GM21390 (cell line): Measurements from ENCODE around the gene RNLS.

Source experiments
- ATAC-seq: cut with Tn5 transposase; IDR thresholded peaks from one replicate; pipeline ENCODE4 v1.9.1; 2021; ENCODE audit not compliant: unreplicated experiment

The RNLS gene

DNA sequence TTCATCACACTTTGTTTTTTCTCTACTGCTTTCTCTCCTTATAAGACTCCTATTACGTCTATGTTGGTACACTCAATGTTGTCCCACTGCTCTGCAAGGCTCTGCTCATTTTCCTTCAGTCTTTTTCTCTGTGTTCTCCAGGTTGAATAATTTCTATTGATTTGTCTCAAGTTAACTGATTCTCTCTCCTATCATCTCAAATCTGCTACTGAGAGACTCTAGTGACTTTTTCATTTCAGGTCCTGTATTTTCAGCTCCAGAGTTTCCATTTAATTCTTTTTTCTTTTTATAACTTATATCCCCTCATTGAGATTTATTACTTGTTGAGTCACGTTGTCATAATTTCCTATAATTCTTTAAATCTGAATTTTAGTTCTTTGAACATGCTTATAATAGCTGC is 100.9 kb downstream of the RNLS start:
- no peak for ATAC-seq

DNA sequence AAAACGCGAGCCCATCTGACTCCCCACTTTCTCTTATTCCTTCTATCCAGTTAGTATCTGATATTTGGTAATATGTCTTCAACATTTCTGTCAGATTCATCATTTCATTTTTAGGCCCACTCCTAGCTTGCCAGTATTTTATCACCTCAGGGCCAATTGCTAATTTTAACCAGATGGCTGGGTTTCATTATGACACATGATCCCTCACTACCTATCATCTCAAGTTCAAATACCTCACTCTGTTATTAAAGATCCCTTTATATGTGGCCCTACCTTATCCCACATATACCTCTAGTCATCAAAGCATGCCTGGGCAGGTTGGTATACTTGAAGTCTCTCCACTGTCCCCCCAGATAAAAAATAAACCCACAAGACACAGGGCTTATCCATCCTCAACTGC is 104.9 kb downstream of the RNLS start:
- no peak for ATAC-seq

DNA sequence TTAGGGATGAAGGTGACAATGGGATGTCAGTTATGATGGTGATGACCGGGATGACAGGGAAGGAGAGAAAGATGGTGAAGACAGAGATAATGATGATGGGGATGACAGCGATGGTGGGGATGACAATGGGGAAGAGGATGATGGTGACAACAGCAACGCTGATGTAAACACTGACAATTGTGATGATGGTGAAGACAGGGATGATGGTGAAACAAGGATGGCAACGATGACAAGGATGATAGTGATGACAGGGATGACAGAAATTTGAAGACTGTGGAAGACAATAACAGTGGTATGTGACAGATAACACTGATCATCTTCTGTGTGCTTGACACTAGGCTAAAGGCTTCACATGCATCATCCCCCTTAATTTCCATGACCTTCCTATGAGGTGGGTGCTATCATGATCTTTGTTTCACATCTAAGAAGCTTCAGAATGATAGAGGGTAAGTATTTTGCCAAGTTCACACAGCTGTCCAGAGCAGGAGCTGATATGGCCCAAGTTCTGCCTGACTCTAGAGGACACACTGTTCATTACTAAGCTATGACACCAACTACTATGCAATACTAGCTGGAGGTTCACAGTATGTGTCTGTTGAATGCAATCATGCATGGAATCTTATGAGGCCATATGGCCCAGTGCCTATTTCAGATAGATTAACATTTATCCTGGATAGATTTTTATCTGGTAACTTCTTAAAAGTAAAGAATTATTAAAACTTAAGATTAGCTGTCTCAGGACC is 105.6 kb downstream of the RNLS start:
- no peak for ATAC-seq

DNA sequence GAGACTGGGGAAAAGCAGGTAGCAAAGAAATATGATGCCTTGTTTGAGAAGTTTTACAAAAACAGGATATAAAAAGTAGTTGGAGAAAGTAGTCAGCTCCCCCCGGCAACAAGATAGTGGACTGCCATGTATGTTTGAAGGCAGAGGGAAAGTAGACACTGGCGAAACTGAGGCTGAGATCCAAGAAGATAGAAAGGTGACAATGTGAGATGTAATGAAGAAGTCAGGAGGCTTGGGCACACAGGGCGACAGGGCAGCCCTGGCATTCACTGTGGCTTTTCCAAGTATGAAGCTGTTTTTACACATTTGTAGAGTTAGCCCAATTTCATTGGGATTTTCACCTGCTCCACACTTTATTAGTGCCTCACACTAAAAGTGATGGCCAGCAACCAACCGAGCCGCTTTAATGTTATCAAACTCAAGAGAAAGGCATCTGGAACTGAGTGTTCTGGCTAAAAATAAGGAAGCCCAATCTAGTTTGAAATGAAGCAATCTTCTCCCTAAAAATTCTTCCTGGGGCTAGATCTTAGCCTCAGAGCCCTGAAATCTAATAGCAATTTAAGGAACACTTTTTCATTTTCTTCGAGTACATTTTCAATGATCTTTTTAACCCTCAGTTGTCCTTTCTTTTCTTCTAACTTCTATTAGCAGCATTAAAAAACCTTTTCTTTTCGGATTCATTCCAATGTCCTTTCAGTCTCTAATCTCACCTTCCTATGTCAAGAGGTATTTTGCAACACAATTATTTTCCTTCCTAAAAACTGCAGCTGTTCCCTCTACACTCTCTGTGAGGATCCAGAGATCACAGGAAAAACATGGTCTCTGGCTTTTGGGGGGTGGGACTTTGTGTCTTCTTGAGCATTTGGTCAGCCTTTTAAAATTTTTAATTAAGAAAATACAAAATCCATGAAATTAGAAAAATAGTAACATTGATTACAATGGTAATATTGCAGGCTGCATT is 108.0 kb downstream of the RNLS start:
- ATAC-seq: no peak

DNA sequence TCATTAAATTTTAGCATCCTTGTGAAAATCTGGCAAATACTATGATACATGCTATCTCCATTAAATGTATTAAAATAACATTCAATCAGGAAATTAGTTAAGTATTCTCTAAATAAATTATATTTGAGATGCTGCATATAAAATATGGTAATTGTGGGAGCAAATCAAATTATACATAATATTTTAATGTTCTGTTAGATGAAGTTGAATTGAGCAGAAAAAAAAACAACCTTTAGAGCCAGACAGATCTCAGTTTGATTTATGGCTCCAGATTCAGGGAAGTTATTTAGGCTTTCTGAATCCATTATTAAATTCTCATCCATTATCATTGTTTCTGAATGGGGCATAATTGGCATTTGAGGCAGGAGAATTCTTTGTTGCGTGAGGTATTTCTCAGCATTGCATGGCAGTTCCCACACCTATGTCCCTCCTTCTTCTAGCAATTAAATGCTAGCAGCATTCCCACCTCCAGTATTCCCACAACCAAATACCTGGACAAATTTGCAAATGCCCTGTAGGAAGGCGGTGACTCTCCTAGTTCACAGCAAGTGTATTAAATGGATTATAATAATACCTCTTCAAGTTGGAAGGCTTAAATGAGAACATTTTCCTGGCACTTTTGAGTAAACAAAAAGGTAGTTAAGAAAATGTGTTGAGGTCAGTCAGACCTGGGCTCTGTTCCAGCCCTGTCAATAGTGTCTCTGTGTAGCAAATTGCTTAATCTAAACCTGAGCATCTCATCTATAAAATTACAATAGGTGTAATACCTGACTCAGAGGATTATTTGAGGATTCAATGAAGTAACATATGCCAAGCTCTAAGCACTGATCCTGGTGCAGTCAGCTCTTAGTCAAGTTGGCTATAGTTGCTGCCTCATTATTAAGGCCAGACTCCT is 108.9 kb downstream of the RNLS start:
- no peak for ATAC-seq

DNA sequence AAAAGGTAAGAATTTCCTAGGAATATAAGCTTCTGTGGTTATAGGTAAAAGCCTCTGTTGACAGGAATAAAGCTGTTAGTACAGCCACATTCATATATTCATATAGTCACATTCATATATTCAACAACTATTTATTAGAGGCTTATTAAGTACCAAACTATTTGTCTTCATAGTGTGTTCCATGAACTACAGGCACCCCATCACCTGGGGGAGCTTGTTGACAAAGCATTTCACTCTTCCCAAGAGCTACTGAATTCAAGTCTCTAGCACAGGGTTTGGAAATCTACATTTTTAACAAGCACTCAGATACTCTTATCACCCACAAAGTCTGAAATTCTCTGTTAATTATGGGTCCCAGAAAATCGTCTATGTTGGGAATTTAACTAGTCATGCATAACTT is 110.6 kb downstream of the RNLS start:
- no peak for ATAC-seq

DNA sequence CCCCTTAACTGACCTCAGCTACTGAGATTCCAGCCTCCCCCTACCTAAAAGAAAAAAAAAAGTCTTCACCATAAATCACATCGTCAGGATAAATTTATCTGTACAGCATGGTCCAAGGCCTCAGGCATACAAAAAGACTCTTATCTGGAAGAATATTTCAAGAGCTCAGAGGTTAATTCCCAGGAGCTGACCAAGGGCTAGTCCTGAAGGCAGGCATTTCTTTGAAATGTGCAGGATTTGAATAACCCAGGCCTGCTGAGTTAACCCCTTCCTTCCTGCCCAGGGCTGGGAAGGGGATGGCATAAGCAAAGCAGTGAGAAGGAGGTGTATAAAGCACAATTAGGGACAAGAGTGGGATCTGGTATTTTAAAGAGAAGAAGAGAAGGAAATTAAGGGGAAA is 111.2 kb downstream of the RNLS start:
- no peak for ATAC-seq

DNA sequence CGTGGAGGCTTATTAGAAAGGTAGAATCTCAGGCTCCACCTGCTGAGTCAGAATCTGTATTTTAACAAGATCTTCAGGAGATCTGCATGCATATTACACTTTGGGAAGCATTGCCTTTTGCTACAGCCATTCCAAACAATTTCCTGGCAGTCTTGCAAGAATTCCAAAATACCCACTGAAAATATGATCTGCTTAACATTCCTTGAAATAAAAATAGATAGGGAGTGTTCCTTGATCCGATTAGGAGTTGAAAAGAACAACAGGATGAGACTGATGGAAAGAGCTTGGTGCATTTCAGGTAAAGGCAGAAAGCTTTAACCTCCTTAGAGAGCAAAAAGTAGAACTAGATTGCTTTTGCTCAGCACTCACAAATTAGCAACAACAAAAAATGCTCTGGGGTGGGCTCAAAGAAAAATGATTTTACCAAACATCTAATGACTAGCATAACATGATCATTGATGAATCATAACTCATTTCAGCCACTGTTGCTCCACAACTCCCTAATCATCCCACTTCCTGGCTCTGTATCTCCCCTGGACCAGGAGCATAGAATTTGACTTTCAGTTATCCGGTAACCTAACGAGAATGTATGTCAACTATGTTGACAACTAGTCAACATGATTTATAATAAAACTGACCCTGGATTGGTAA is 115.2 kb downstream of the RNLS start:
- ATAC-seq: no peak

DNA sequence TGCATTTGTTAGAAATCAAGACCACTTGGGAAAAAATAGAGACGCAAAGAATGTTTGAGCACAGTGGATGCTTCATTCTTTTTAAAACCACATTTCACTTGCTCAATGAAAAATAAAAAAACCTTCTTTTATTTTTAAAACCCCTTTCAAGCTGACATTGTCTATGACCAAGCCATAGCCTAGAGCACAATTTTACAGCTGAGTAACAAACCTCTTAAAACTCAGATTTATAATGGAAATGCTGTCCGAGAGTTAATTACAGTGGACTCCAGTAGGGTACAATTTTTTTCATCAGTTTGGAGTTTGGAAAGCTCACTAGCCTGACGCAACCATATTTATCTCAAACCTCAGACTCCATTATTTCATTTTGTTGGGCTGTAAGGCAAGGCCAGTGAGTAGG is 116.3 kb downstream of the RNLS start:
- ATAC-seq: no peak

DNA sequence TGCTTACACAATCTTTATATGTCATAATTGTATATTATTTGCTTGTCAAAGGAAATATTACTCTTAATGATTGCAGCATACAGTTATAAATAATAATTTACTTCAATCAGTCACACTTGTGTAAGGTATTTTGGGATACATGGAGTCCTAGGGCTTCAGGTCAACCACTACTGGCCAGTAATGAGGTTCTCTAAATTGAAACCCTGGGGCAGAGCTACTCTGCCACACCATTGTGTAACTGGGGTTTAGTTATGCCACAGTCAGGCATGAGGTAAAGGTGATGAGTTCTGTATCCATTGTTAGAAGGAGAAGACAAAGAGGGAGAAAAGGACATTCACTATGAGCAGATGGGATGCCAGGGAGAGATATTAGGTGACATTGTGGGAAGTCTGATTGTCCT is 117.4 kb downstream of the RNLS start:
- no peak for ATAC-seq

DNA sequence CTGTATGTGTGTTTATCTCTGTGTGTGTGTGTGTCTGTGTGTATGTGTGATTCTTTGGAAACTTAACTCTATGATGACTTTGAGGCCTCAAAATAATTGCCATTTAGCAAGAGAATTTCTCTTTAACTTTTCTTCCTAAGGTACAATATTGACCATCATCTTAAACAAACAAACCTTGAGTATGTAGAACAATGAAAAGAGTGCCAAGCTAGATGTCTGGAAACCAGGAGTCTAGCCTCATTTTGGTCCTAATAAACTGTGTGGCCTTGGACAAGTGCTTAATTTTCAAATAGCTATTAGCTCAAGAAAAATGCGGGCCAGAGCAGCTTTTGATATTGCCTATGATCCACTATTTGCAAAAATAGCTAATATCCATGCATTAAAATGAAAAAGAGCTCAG is 119.3 kb downstream of the RNLS start:
- no peak for ATAC-seq

DNA sequence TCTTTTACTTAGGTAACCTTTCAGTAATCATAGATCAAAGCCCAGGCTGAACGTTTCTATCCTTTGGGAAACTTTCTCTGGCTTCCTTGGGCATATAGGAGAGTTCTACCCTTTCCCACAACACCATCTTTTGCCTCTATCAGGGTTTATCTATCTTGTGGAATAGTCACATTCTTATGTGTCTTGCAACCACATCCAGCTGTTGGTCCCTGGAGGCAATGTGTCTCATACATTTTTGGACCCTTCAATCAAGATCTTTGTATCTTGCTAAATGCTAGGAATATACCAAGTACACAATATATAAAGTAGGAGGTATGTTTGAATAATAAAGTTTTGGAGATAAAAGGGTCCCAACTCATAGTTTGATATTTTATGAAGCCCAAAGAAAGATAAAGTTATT is 121.7 kb downstream of the RNLS start:
- no peak for ATAC-seq

DNA sequence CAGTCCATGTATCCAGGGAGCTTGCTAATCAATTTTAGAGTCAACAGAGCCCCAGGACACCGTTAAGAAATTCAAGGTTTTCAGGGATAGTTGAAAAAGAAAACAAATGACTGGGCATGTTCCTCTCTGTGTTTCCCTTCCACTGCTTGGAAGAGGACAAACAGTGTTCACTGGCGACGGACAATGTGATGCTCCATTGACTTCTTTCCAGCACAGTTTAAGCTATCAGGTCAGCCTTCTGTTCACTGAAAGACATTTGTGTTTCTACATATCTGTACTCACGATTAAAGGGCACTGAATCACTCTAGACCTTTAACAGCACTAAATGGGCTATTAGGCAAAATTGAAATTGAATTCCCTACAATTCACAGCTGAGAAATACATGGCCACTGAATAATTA is 123.6 kb downstream of the RNLS start:
- ATAC-seq: no peak

DNA sequence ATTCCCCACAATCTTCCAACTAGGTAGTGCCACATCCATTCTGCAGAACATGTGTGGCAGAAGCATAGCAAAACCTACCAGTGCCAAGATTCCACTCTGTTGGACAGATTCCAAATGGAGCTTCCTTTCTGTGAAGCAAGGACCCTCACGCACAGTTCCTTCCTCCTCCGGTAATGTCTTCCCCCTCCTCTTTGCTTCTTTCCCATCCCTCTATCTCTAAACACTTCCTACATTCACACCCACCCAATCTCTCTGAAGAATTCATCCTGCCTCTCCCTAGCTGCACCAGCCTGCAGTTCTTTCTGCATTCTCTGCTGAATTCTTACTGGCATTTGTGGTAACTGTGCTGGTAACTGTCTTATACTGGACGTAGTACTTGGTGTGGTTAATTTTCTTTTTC is 124.9 kb downstream of the RNLS start:
- no peak for ATAC-seq

DNA sequence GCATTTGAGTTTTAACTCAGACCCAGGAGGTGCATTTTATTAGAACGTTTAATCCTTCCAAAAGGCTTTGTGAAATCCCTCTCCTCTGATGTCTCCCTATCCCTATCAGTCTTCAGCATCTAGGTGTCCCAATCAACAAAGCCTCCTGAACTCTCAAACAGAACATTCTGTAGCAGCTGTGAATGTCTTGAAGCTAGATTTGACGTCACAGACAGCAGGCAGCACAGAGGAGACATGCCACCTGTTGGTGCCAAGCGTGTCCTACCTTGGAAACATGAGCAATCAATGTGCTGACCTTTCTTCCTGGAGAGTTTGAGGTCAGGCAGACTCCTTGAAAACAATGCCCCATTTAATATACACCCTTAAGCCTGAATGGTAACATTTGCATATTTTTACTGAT is 125.5 kb downstream of the RNLS start:
- no peak for ATAC-seq

DNA sequence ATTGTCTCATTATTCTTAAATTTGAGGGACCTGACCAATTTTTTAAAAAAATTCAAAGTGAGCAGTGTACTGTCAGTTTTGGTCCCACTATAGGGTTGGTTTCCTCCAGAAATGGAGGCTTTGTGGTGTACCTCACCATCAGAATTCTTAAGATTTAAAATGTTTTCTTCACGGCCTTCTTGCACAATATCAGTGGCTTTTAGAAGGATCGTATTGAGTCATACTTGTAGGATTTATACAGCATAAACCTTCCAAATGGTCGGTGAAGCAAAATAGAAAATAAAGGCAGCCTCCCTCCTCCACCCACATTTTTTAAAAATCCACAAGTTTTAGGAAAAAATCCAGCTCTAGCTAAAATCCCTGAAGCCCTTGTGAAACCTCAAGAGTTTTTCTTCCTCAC is 126.4 kb downstream of the RNLS start:
- ATAC-seq: no peak

DNA sequence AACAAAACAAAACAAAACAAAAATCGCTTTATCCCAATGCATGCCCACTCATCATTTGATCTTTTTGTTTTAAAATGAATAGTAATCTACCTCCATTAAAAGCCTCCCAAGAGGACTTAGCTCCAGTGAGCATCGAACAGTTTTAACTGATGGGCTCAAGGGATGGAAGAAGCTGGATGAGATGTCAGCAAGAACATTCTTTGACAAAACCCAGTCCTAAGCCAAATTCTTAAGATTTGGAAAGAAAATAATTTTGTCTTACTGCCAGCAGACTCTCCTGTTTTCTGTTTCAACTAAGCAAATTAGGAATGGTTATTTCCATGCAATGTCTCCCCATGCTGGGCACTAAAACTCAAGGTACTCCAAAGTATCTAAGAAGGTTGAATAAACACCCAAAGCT is 127.3 kb downstream of the RNLS start:
- no peak for ATAC-seq

DNA sequence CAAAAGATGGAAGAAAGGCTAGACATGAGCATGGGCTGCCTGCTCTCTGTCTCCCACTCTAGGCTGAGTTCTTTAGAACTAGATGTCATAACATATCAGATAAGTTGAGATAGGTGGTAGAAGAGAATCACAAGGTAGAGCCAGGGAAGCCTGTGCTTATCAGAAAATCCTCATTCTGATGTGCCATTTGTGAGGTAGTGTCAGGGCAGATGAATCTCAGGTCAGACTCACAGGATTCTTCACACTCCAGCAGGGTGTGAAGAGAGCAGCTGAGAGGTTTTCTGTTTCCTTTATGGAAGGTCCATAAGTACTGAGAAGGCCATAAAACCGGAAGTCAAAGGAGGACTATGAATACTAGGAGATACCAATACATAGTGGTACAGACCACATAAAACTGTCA is 132.9 kb downstream of the RNLS start:
- ATAC-seq: no peak

DNA sequence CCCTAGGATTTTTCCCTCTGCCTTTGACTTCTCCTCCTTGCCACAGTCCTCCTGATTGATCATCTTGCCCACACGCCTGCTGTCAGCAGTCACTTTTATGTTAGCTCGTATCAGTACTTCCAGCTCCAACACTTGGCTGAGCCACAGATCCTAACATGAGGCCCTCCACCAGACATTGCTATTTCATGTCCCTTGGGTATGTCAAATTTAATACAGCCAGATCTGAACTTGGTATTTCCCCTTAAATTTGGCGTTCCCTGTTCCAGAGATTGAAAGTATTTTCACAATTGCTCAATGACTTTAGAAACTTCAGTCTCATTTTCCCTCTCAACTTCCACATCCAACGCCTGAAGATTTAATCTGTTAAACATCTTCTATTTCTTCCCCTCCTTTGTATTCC is 140.4 kb downstream of the RNLS start:
- no peak for ATAC-seq

DNA sequence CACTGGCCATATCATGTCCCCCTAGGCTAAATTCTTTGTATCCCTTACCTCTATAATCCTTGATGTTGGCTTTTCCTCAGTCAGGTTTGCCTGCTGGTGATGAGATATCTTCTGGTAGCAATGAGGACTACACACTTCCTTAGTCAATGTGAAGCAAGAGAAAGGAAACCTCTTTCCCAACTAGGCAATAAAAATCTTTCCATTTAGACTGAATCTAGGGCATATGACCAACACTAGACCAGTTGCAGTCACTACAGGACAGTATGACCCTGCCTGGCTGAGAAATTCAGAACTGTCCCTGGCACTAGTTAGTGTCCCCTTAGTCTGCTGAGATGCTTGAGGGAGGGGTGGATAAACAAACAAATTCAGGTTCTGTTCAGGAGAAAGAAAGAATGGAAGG is 142.6 kb downstream of the RNLS start:
- no peak for ATAC-seq

DNA sequence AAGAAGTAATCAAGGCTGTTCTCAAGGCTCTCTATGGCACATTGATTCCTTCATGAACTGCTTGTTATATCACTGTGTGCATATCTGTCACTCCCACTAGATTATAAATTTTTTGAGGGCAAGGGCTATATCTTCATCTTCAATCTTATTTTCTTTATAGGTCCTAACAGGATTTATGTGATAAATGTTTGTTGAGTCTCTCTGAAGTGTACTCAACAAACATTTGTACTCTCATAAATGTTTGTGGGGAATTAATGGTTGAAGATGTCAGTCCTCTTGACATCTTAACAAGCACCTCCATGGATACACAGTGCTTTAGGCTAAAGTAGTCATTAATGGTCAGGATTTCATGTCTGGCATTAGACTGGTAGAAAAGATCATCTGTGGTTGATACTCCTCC is 143.2 kb downstream of the RNLS start:
- ATAC-seq: no peak
